Hepatocyte (in vitro differentiated cells): ENCODE results near the gene FCGBP. TPM values are rescaled to one million over a fixed set of nuclear protein-coding genes. Genes with fewer than 3 reads are reported as not detected.
"Not testable (repeated sequence)": the region's sequence is repeated elsewhere in the genome, so short reads cannot be mapped to it uniquely, and the experiment has no call there.

Source experiments
- DNase-seq: peaks from one replicate; pipeline ENCODE4 v3.0.0-alpha.2; 2016; ENCODE audit warnings: low spot score
- H2AFZ ChIP-seq: fragments of 200-600 bp; sonication (generic); 2 replicates; pipeline ENCODE4 v1.6.0; 2016; ENCODE audit warnings: antibody characterized with exemption, mild to moderate bottlenecking
- H3K27ac ChIP-seq: fragments of 200-600 bp; sonication (generic); 2 replicates; pipeline ENCODE4 v1.5.1; 2016; ENCODE audit warnings: mild to moderate bottlenecking
- H3K27me3 ChIP-seq: fragments of 200-600 bp; sonication (generic); 2 replicates; pipeline ENCODE4 v1.6.1; 2016
- H3K36me3 ChIP-seq: fragments of 200-600 bp; sonication (generic); replicated peaks from 2 replicates; pipeline ENCODE4 v1.5.1; 2016; ENCODE audit warnings: low read depth; ENCODE audit not compliant: insufficient read depth
- H3K4me1 ChIP-seq: fragments of 200-600 bp; sonication (generic); 2 replicates; pipeline ENCODE4 v1.5.1; 2016; ENCODE audit warnings: mild to moderate bottlenecking, moderate library complexity; ENCODE audit not compliant: insufficient read depth
- H3K4me2 ChIP-seq: fragments of 200-600 bp; sonication (generic); 2 replicates; pipeline ENCODE4 v1.6.0; 2016
- H3K4me3 ChIP-seq: fragments of 200-600 bp; sonication (generic); 2 replicates; pipeline ENCODE4 v1.5.1; 2016; ENCODE audit warnings: mild to moderate bottlenecking
- H3K79me2 ChIP-seq: fragments of 200-600 bp; sonication (generic); 2 replicates; pipeline ENCODE4 v1.6.0; 2017; ENCODE audit warnings: mild to moderate bottlenecking
- H3K9me2 ChIP-seq: fragments of 200-600 bp; sonication (generic); replicated peaks from 2 replicates; pipeline ENCODE4 v1.6.0; 2017; ENCODE audit warnings: mild to moderate bottlenecking; ENCODE audit not compliant: insufficient read depth
- H3K9me3 ChIP-seq: fragments of 200-600 bp; sonication (generic); 2 replicates; pipeline ENCODE4 v1.5.1; 2016; ENCODE audit warnings: low read depth, mild to moderate bottlenecking
- H4K20me1 ChIP-seq: fragments of 200-600 bp; sonication (generic); 2 replicates; pipeline ENCODE4 v1.6.0; 2016; ENCODE audit warnings: mild to moderate bottlenecking; ENCODE audit not compliant: insufficient read depth, poor library complexity, severe bottlenecking
- CTCF ChIP-seq: fragments of 200-600 bp; sonication (generic); IDR thresholded peaks from 2 replicates; pipeline ENCODE4 v1.5.1; 2016; ENCODE audit warnings: antibody characterized with exemption, mild to moderate bottlenecking; ENCODE audit not compliant: poor library complexity
- EZH2 ChIP-seq: fragments of 200-600 bp; sonication (generic); IDR thresholded peaks from 2 replicates; pipeline ENCODE4 v1.6.1; 2016; ENCODE audit warnings: antibody characterized with exemption, mild to moderate bottlenecking, borderline replicate concordance
- EZH2phosphoT487 ChIP-seq: fragments of 200-600 bp; sonication (generic); IDR thresholded peaks from one replicate; pipeline ENCODE4 v1.6.1; 2018; ENCODE audit warnings: antibody characterized with exemption, mild to moderate bottlenecking, low read depth, moderate library complexity; ENCODE audit not compliant: unreplicated experiment, severe bottlenecking
- WGBS: methylation state at CpG from one replicate; pipeline ENCODE4 v1.1.6; 2016; ENCODE audit warnings: low lambda C conversion rate; ENCODE audit errors: missing lambda C conversion rate; 5-methylcytosine and 5-hydroxymethylcytosine counted together
- polyA plus RNA-seq: library from polyadenylated mRNA; unstranded; fragments of >200 nt; fragmentation: Nextera tagmentation; extraction: Ambion mirVana; gene quantifications from 2 replicates; pipeline ENCODE4 v1.2.1, GENCODE V29; 2016
- total RNA-seq: library from RNA; depleted of rRNA; stranded (reverse); fragments of >200 nt; gene quantifications from 2 replicates; pipeline ENCODE4 v1.2.3, GENCODE V29; 2014

Gene FCGBP
- total and polyA plus RNA-seq, 2 experiments from 2014 or later: 2.4 to 48.2 TPM

- no peak for DNase-seq
Measured at GRCh38 chr19:39890755-39891551, 43.5 kb downstream of the FCGBP start.

DNA sequence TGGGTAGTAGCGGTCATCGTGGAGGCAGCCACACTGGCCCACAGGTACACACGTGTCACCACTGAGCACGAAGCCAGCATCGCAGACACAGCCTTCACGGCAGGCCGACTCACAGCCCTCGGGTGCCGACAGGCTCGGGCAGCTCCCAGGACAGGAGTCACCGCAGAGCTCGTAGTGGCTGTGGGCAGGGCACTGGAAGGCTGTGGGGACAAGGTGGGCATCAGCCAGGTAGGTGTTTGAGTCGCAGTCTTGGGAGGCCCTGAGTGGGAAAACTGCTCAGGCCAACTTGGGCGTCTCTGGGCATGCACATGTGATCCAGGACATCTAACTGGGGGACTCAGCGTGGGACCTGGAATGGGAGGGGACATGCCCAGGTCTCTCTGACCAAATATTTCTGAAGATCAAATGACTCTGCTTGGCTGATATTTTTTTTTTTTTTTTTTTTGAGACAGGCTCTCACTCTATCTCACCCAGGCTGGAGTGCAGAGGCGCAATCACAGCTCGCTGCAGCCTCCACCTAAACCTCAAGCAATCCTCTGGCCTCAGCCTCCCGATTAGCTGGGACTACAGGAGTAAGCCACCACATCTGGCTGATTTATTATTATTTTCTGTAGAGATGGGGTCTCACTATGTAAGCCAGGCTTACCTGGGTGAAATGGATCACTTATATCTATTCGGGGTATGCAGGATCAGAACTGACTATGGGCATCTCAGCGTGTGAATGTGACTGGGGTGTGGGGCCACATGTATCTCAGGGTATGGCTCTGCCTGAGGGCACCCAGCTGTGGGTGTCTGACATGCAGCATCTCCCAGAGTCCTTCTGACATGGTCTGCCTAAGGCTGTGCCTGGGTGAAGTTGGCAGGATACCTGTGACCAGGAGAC, 44.3 kb downstream of the FCGBP start:
- H3K27me3 ChIP-seq, H3K4me3 ChIP-seq, H4K20me1 ChIP-seq, H3K79me2 ChIP-seq, H3K4me1 ChIP-seq, H3K9me2 ChIP-seq, H3K27ac ChIP-seq, H3K9me3 ChIP-seq, DNase-seq, H3K4me2 ChIP-seq, H2AFZ ChIP-seq, H3K36me3 ChIP-seq: not testable (repeated sequence)
- WGBS: 95% methylated on average over 18 of the region's 20 CpGs

More at GRCh38 chr19:39890755-39891551, 43.5 kb downstream of the FCGBP start:
- Histone ChIP-seq H3K4me2 (no peak overlapping the region), H3K27me3 (no peaks in the 10 kb centered on the region), H3K9me3 (no peaks in the 10 kb centered on the region), H3K4me3 (no peak overlapping the region), H3K79me2 (no peaks in the 10 kb centered on the region), H3K36me3 (no peaks in the 10 kb centered on the region), H3K27ac (no peak overlapping the region), H3K9me2 (no peaks in the 10 kb centered on the region), H3K4me1 (no peaks in the 10 kb centered on the region), H2AFZ (no peak overlapping the region), H4K20me1 (no peaks in the 10 kb centered on the region)
- TF ChIP-seq CTCF: no peak
- TF ChIP-seq EZH2: no peak
- no peak for TF ChIP-seq EZH2phosphoT487
- 88% methylated on average over 17 of the region's 17 CpGs for WGBS

- H3K36me3 ChIP-seq, H2AFZ ChIP-seq, H3K27me3 ChIP-seq, H3K4me2 ChIP-seq, H3K4me1 ChIP-seq, H3K4me3 ChIP-seq, H3K79me2 ChIP-seq, H3K9me3 ChIP-seq, H3K9me2 ChIP-seq, H4K20me1 ChIP-seq, H3K27ac ChIP-seq, DNase-seq: not testable (repeated sequence)
- WGBS: 38% methylated on average over 2 of the region's 3 CpGs
Measured at GRCh38 chr19:39887456-39887951, 46.9 kb downstream of the FCGBP start.

DNA sequence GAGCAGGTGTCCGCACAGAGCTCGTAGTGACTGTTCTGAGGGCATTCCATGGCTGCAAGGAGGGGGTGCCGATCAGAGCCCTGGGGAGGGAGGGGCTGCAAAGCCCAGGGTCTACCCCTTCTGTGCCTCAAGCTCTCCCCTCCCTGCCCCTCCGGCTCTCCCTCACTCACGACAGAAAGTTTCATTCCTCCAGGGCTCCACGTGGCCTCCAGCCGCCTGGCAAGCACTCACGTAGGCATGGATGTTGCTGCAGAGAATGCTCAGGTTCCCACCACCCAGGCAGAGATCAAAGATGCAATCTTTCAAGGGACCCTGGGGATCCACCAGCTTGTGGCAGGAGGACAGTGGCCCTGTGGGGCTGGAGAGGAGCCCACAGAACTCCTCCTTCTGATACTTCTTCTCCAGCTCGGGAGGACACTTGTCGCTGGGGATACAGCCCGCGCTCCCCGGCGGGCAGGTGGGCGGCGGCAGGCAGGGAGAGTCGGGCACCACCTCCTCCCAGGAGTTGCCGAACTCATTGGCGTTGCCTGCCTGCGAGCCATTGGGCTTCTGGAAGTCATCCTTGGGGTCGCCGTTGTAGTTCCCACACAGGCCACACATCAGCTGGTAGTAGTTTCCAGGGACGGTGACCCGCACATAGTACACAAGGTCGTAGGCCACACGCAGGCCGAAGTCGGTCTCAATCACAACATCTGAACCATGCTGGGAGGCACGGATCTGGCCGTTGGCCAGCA, 48.4 kb downstream of the FCGBP start:
- H3K4me3 ChIP-seq, H3K36me3 ChIP-seq, H3K79me2 ChIP-seq, H3K27me3 ChIP-seq, H3K27ac ChIP-seq, H3K4me2 ChIP-seq, H3K4me1 ChIP-seq, DNase-seq, H2AFZ ChIP-seq, H3K9me2 ChIP-seq, H4K20me1 ChIP-seq, H3K9me3 ChIP-seq: not testable (repeated sequence)
- WGBS: 90% methylated on average over 19 of the region's 30 CpGs

DNA sequence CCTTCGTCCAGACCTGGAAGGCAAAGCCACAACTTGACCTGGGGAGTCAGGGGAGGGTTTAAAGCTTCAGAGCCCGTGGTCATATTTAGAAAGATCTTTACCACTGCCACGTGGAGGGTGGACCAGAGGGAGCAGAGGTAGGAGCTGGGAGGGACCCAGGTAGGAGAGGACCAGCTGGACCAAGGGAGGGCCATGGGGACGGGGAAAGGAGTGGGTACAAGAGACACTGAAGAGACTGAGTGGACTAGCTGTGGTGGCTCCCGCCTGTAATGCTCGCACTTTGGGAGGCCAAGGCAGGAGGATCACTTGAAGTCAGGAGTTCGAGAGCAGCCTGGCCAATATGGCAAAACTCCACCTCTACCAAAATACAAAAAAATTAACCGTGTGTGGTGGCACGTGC, 49.7 kb downstream of the FCGBP start:
- 75% methylated on average over 2 of the region's 9 CpGs for WGBS
- not testable (repeated sequence) for H4K20me1 ChIP-seq

More for the DNA sequence above, 49.7 kb downstream of the FCGBP start:
- not testable (repeated sequence) for H3K4me2 ChIP-seq, H3K27ac ChIP-seq, H3K27me3 ChIP-seq, H3K9me3 ChIP-seq, H3K79me2 ChIP-seq, H3K9me2 ChIP-seq, DNase-seq, H3K4me3 ChIP-seq, H2AFZ ChIP-seq, H3K36me3 ChIP-seq, H3K4me1 ChIP-seq
